IPS-20b (cell line): Measurements from ENCODE around the gene MEGF6.
A peak's percentile ranks its signal among the peaks of the same experiment; 100 is the strongest.

Experiments used
- H3K27ac ChIP-seq: one replicate; pipeline ENCODE4 v1.5.1; 2013; ENCODE audit warnings: low read length
- H3K27me3 ChIP-seq: 2 replicates; pipeline ENCODE4 v1.6.1; 2013; ENCODE audit warnings: mild to moderate bottlenecking, low read length, inconsistent platforms; ENCODE audit not compliant: insufficient read depth
- H3K36me3 ChIP-seq: 2 replicates; pipeline ENCODE4 v1.6.1; 2013; ENCODE audit warnings: low read depth, mild to moderate bottlenecking, inconsistent platforms, low read length, moderate library complexity; ENCODE audit not compliant: insufficient read depth
- H3K4me1 ChIP-seq: 2 replicates; pipeline ENCODE4 v1.6.1; 2013; ENCODE audit warnings: mild to moderate bottlenecking, control low read depth, inconsistent platforms, low read length, moderate library complexity; ENCODE audit not compliant: insufficient read depth
- H3K4me3 ChIP-seq: 2 replicates; pipeline ENCODE4 v1.5.1; 2013; ENCODE audit warnings: mild to moderate bottlenecking, low read length, inconsistent platforms
- H3K9ac ChIP-seq: 2 replicates; pipeline ENCODE4 v1.6.1; 2013; ENCODE audit warnings: low read depth, mild to moderate bottlenecking, inconsistent platforms, low read length, moderate library complexity
- H3K9me3 ChIP-seq: 2 replicates; pipeline ENCODE4 v1.6.1; 2013; ENCODE audit warnings: mild to moderate bottlenecking, low read depth, low read length, inconsistent platforms; ENCODE audit not compliant: insufficient read depth

Gene MEGF6

GRCh38 chr1:3534803-3535637 is 76.3 kb downstream of the MEGF6 start:
- H3K4me1 ChIP-seq: peaks cover 3% of the 10 kb centered on the region
- no peak overlapping the region for H3K4me3 ChIP-seq
- H3K9ac ChIP-seq: no peak overlapping the region
- no peaks in the 10 kb centered on the region for H3K36me3 ChIP-seq
- no peaks in the 10 kb centered on the region for H3K9me3 ChIP-seq
- H3K27me3 ChIP-seq: peaks cover 20% of the 10 kb centered on the region
- no peak overlapping the region for H3K27ac ChIP-seq

GRCh38 chr1:3533067-3534048 is 78.0 kb downstream of the MEGF6 start:
- no peak overlapping the region for H3K27ac ChIP-seq
- peaks cover 29% of the 10 kb centered on the region for H3K27me3 ChIP-seq
- H3K36me3 ChIP-seq: no peaks in the 10 kb centered on the region
- no peaks in the 10 kb centered on the region for H3K9me3 ChIP-seq
- no peak overlapping the region for H3K9ac ChIP-seq
- no peak overlapping the region for H3K4me3 ChIP-seq
- peaks cover 3% of the 10 kb centered on the region for H3K4me1 ChIP-seq

GRCh38 chr1:3531928-3532327 is 79.4 kb downstream of the MEGF6 start:
- no peak overlapping the region for H3K9ac ChIP-seq
- H3K27me3 ChIP-seq: peaks cover 29% of the 10 kb centered on the region
- H3K36me3 ChIP-seq: no peaks in the 10 kb centered on the region
- peaks cover 3% of the 10 kb centered on the region for H3K4me1 ChIP-seq
- no peak overlapping the region for H3K27ac ChIP-seq
- H3K9me3 ChIP-seq: no peaks in the 10 kb centered on the region
- no peak overlapping the region for H3K4me3 ChIP-seq

GRCh38 chr1:3530926-3531818 is 80.1 kb downstream of the MEGF6 start:
- no peak overlapping the region for H3K27ac ChIP-seq
- H3K27me3 ChIP-seq: peaks cover 29% of the 10 kb centered on the region
- H3K4me3 ChIP-seq: peak overlapping the region; percentile 67
- peaks cover 3% of the 10 kb centered on the region for H3K4me1 ChIP-seq
- H3K9ac ChIP-seq: peak overlapping the region; percentile 53; the same call in 1 of the 2 replicates
- no peaks in the 10 kb centered on the region for H3K36me3 ChIP-seq
- no peaks in the 10 kb centered on the region for H3K9me3 ChIP-seq

GRCh38 chr1:3530086-3530925 is 81.0 kb downstream of the MEGF6 start:
- no peak overlapping the region for H3K27ac ChIP-seq
- peak overlapping the region; percentile 53; the same call in 1 of the 2 replicates for H3K9ac ChIP-seq
- H3K36me3 ChIP-seq: no peaks in the 10 kb centered on the region
- H3K27me3 ChIP-seq: peaks cover 29% of the 10 kb centered on the region
- peaks cover 3% of the 10 kb centered on the region for H3K4me1 ChIP-seq
- H3K4me3 ChIP-seq: peak overlapping the region; percentile 67
- H3K9me3 ChIP-seq: no peaks in the 10 kb centered on the region

- Histone ChIP-seq H3K36me3 (no peaks in the 10 kb centered on the region), H3K4me3 (no peak overlapping the region), H3K9me3 (no peaks in the 10 kb centered on the region), H3K4me1 (peaks cover 3% of the 10 kb centered on the region), H3K27ac (no peak overlapping the region), H3K9ac (no peak overlapping the region), H3K27me3 (peaks cover 29% of the 10 kb centered on the region)
Measured at GRCh38 chr1:3529099-3529729, 82.1 kb downstream of the MEGF6 start.

- peaks cover 27% of the 10 kb centered on the region for H3K27me3 ChIP-seq
- H3K4me3 ChIP-seq: no peak overlapping the region
- no peaks in the 10 kb centered on the region for H3K36me3 ChIP-seq
- no peak overlapping the region for H3K9ac ChIP-seq
- no peaks in the 10 kb centered on the region for H3K9me3 ChIP-seq
- H3K4me1 ChIP-seq: peaks cover 3% of the 10 kb centered on the region
- no peak overlapping the region for H3K27ac ChIP-seq
Measured at GRCh38 chr1:3527774-3528173, 83.5 kb downstream of the MEGF6 start.

- Histone ChIP-seq H3K4me1 (peaks cover 3% of the 10 kb centered on the region; the same call in 1 of the 2 replicates), H3K36me3 (no peaks in the 10 kb centered on the region), H3K27me3 (peaks cover 17% of the 10 kb centered on the region), H3K9ac (no peak overlapping the region), H3K9me3 (no peaks in the 10 kb centered on the region), H3K27ac (no peak overlapping the region), H3K4me3 (no peak overlapping the region)
Measured at GRCh38 chr1:3525551-3526482, 85.5 kb downstream of the MEGF6 start.

GRCh38 chr1:3524556-3525203 is 86.6 kb downstream of the MEGF6 start:
- H3K4me3 ChIP-seq: no peak overlapping the region
- no peak overlapping the region for H3K9ac ChIP-seq
- no peaks in the 10 kb centered on the region for H3K9me3 ChIP-seq
- peaks cover 6% of the 10 kb centered on the region for H3K27me3 ChIP-seq
- no peaks in the 10 kb centered on the region for H3K36me3 ChIP-seq
- H3K27ac ChIP-seq: no peak overlapping the region
- H3K4me1 ChIP-seq: no peaks in the 10 kb centered on the region
